Activated CD4-positive, alpha-beta memory T cell treated with anti-CD3 and anti-CD28 coated beads for 36 hours (primary cell): ENCODE results near the gene RPTOR. TPM values are rescaled to one million over a fixed set of nuclear protein-coding genes. Genes with fewer than 3 reads are reported as not detected.

Source experiments
- CTCF ChIA-PET: fragments of 350-600 bp; sonication (Branson Sonifier 250); formaldehyde crosslinking; loops from one replicate; lab custom pipeline; 2021; ENCODE audit warnings: antibody characterized with exemption, inconsistent platforms; lab: Charles Lee
- POLR2A ChIA-PET: fragments of 350-600 bp; sonication (Branson Sonifier 250); formaldehyde crosslinking; loops from one replicate; lab custom pipeline; 2021; ENCODE audit warnings: antibody characterized with exemption; lab: Charles Lee
- DNase-seq: peaks from one replicate; pipeline ENCODE4 v3.0.0-alpha.2; 2020
- H3K27ac Mint-ChIP-seq: one replicate; pipeline ENCODE4 v1.8.0; 2021; ENCODE audit warnings: mixed read lengths
- H3K27me3 Mint-ChIP-seq: one replicate; pipeline ENCODE4 v1.8.0; 2021; ENCODE audit warnings: mixed read lengths
- H3K36me3 Mint-ChIP-seq: one replicate; pipeline ENCODE4 v1.8.0; 2021; ENCODE audit warnings: mixed read lengths
- H3K4me1 Mint-ChIP-seq: one replicate; pipeline ENCODE4 v1.8.0; 2021; ENCODE audit warnings: low read depth, mixed read lengths
- H3K4me3 Mint-ChIP-seq: one replicate; pipeline ENCODE4 v1.8.0; 2021; ENCODE audit warnings: mild to moderate bottlenecking, mixed read lengths
- H3K9me3 Mint-ChIP-seq: one replicate; pipeline ENCODE4 v1.8.0; 2021; ENCODE audit warnings: mixed read lengths
- intact Hi-C: fragments of 100-400 bp; cut with micrococcal nuclease; formaldehyde crosslinking; loops from one replicate; pipeline ENCODE4 v1.15.1; 2023
- total RNA-seq, 2 experiments: library from RNA; stranded (reverse); gene quantifications; one replicate each; pipeline ENCODE4 v1.2.3, GENCODE V29; 2021

The RPTOR gene
- total RNA-seq, 2 experiments from 2014 or later = 41.5 to 47.9 TPM

GRCh38 chr17:80845863-80846671 lies 301.4 kb downstream of the RPTOR start:
- ChIA-PET CTCF (interaction anchor here (1.4 kb wide), 1 partner anchor 52 kb away, joined by 4 read pairs; no protein-coding TSS in a partner anchor), POLR2A (no interaction called here)
- Mint-ChIP-seq H3K36me3 (peaks cover 12% of the 10 kb centered on the region), H3K9me3 (peaks cover 2% of the 10 kb centered on the region), H3K27me3 (no peaks in the 10 kb centered on the region), H3K4me3 (no peak overlapping the region), H3K4me1 (peaks cover 43% of the 10 kb centered on the region), H3K27ac (peak overlapping the region; percentile 42)
- no peak for DNase-seq
- intact Hi-C loops = no loop called here

GRCh38 chr17:80846932-80847331 lies 302.3 kb downstream of the RPTOR start:
- H3K36me3 Mint-ChIP-seq = peaks cover 14% of the 10 kb centered on the region
- ChIA-PET POLR2A (interaction anchor here (0.9 to 1.9 kb wide), 2 partner anchors 10 to 46 kb away, joined by 4 to 14 read pairs; no protein-coding TSS in a partner anchor), CTCF (interaction anchor here (0.8 to 1.4 kb wide), 2 partner anchors 52 to 53 kb away, joined by 3 to 4 read pairs; no protein-coding TSS in a partner anchor)
- peaks cover 2% of the 10 kb centered on the region for H3K9me3 Mint-ChIP-seq
- peak overlapping the region; percentile 84 for H3K27ac Mint-ChIP-seq
- peak overlapping the region; percentile 30 for H3K4me3 Mint-ChIP-seq
- peaks cover 46% of the 10 kb centered on the region for H3K4me1 Mint-ChIP-seq
- intact Hi-C loops = no loop called here
- H3K27me3 Mint-ChIP-seq = no peaks in the 10 kb centered on the region
- no peak for DNase-seq

DNA sequence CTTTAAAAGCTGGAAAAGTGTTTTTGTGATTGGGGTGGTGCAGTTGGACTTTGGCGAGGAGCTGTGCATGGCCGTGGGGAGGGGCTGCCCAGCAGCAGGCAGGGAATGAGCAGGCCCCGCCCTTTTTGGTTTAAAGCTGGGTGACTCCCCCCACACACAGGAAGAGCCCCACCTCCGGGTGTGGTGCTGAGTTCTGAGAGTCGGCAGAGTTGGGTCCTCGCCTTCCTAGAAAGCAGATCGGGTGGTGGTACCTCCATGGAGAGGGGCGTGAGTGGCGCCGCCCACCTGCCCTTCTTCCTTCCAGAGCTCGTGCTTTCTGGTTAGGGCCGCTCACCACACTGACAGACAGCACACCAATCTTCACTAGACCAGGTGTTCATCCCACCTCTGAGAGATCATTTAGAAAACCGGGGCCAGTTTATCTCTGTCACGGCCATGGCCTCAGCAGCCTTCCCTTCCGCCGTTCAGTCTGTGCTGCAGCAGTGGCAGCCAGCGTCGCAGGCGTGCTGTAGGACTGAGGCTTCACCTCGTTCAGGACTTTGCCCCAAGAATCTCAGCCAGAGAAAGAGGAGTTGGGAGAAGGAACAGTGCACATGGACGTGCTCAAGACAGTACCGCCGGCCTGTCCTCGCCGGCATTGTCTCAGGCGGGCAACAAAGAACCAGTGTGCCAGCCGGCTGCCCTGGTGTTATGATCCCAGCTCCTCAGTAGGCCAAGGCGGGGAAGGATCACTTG lies 303.0 kb downstream of the RPTOR start:
- CTCF ChIA-PET = interaction anchor here (0.6 to 1.4 kb wide), 4 partner anchors 11 to 242 kb away, joined by 3 to 4 read pairs (median 3); no protein-coding TSS in a partner anchor
- peak; percentile 73 for DNase-seq
- H3K36me3 Mint-ChIP-seq = peaks cover 14% of the 10 kb centered on the region
- no peaks in the 10 kb centered on the region for H3K27me3 Mint-ChIP-seq
- peaks cover 2% of the 10 kb centered on the region for H3K9me3 Mint-ChIP-seq
- H3K27ac Mint-ChIP-seq = peak overlapping the region; percentile 84
- H3K4me1 Mint-ChIP-seq = peaks cover 46% of the 10 kb centered on the region
- POLR2A ChIA-PET = interaction anchor here (0.6 to 1.9 kb wide), 3 partner anchors 9 to 45 kb away, joined by 3 to 14 read pairs (median 4); no protein-coding TSS in a partner anchor
- peak overlapping the region; percentile 30 for H3K4me3 Mint-ChIP-seq
- intact Hi-C loops = no loop called here

DNA sequence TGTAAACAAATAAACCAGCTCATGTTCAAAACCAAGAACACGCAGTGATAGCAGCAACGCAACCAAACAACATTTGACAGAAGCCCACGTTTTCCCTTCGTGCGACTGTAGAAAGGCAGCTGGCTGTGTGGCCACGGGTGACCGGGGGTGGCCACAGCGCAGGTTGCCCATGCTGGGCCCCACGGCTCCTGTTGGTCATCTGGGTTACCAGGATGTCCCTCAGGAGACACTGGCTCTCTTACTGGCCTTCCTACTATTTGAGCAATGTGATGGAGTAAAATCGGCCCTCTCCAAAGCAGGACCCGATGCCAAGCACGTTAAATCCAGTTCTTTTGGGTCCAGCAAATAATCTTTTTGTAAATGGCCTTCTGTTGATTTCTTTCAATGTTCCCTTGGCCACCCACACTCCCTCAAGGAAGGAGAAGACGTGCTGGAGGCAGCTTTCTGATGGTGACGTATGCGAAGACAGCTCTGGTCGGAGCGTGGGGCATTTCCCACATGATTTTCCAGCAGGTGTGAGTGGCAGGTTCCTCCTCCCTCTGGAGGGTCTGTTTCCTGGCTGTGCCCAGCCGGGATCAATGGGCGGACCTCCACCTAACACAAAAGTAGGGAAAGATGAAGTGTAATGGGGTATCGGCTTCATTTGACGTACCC lies 303.9 kb downstream of the RPTOR start:
- CTCF ChIA-PET = no interaction called here
- peak overlapping the region; percentile 84 for H3K27ac Mint-ChIP-seq
- H3K9me3 Mint-ChIP-seq = peaks cover 2% of the 10 kb centered on the region
- H3K4me1 Mint-ChIP-seq = peaks cover 46% of the 10 kb centered on the region
- H3K36me3 Mint-ChIP-seq = peaks cover 14% of the 10 kb centered on the region
- H3K4me3 Mint-ChIP-seq = no peak overlapping the region
- DNase-seq = no peak
- H3K27me3 Mint-ChIP-seq = no peaks in the 10 kb centered on the region
- intact Hi-C loops = no loop called here
- POLR2A ChIA-PET = interaction anchor here (1.9 kb wide), 1 partner anchor 8 kb away, joined by 14 read pairs; no protein-coding TSS in a partner anchor

GRCh38 chr17:80849119-80849518 lies 304.5 kb downstream of the RPTOR start:
- Mint-ChIP-seq H3K9me3 (peaks cover 2% of the 10 kb centered on the region), H3K27ac (peak overlapping the region; percentile 33), H3K4me3 (no peak overlapping the region), H3K36me3 (peaks cover 14% of the 10 kb centered on the region), H3K4me1 (peaks cover 46% of the 10 kb centered on the region), H3K27me3 (no peaks in the 10 kb centered on the region)
- intact Hi-C loops = no loop called here
- no peak for DNase-seq
- POLR2A ChIA-PET = no interaction called here
- CTCF ChIA-PET = no interaction called here

DNA sequence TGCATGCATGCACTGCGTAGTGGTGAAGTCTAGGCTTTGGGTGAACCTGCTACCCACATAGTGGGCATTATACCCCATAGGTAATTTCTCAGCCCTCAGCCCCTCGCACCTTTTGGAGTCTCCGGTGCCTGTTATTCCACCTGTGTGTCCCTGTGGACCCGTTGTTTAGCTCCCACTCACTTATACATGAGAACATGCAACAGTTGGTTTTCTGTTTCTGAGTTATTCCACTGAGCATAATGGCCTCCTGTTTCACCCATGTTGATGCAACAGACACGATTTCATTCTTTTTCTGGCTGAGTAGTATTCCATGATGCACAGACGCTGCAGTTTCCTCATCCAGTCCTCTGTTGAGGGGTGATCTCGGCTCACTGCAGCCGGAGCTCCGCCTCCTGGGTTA lies 305.5 kb downstream of the RPTOR start:
- H3K36me3 Mint-ChIP-seq = peaks cover 17% of the 10 kb centered on the region
- H3K27me3 Mint-ChIP-seq = no peaks in the 10 kb centered on the region
- H3K4me3 Mint-ChIP-seq = no peak overlapping the region
- peak overlapping the region; percentile 33 for H3K27ac Mint-ChIP-seq
- peaks cover 49% of the 10 kb centered on the region for H3K4me1 Mint-ChIP-seq
- H3K9me3 Mint-ChIP-seq = peaks cover 2% of the 10 kb centered on the region
- CTCF ChIA-PET = no interaction called here
- DNase-seq = no peak
- intact Hi-C loops = loop anchor here (10.0 kb wide), 1 partner anchor 175 kb away; no protein-coding TSS in a partner anchor
- POLR2A ChIA-PET = interaction anchor here (1.3 kb wide), 1 partner anchor 41 kb away, joined by 3 read pairs; no protein-coding TSS in a partner anchor

GRCh38 chr17:80850817-80851216 lies 306.2 kb downstream of the RPTOR start:
- ChIA-PET POLR2A (interaction anchor here (1.3 kb wide), 1 partner anchor 41 kb away, joined by 3 read pairs; no protein-coding TSS in a partner anchor), CTCF (no interaction called here)
- peaks cover 51% of the 10 kb centered on the region for H3K4me1 Mint-ChIP-seq
- no peak overlapping the region for H3K27ac Mint-ChIP-seq
- H3K36me3 Mint-ChIP-seq = peaks cover 21% of the 10 kb centered on the region
- H3K9me3 Mint-ChIP-seq = peaks cover 2% of the 10 kb centered on the region
- no peaks in the 10 kb centered on the region for H3K27me3 Mint-ChIP-seq
- H3K4me3 Mint-ChIP-seq = no peak overlapping the region
- intact Hi-C loops = loop anchor here (10.0 kb wide), 1 partner anchor 176 kb away; no protein-coding TSS in a partner anchor
- no peak for DNase-seq

DNA sequence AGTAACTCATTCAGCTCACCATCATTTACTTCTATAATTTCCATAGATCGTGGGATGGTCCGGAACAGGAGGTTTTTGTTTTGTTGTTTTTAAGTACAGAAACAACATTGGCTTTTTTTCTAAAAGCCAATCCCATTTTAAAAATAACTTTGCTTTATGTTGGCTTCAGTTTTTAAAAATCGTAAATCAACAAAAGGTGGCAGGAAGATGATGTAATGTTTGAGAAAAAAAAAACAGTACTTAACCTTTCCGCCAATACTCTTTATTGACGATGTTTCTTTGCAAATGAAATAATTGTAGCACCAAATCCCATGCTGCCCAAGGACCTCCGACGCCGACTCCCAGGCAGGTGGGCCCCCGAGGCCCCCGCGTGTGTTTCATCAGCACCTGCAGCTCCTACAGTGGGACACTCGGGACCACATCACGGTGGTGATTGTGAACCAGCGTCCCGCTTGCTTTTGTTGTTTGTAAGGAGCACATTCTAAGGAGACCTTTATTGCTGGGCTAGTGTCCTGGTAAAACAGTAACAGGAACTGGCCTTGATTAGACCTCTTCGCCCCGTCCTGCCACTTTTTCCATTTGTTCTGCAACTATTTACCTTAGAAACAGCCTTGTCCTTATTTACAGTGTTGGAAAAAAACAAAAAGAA lies 306.8 kb downstream of the RPTOR start:
- Mint-ChIP-seq H3K4me3 (no peak overlapping the region), H3K27me3 (no peaks in the 10 kb centered on the region), H3K27ac (no peak overlapping the region), H3K9me3 (peaks cover 2% of the 10 kb centered on the region), H3K4me1 (peaks cover 54% of the 10 kb centered on the region), H3K36me3 (peaks cover 25% of the 10 kb centered on the region)
- ChIA-PET POLR2A (no interaction called here), CTCF (no interaction called here)
- no peak for DNase-seq
- intact Hi-C loops = loop anchor here (10.0 kb wide), 1 partner anchor 177 kb away; no protein-coding TSS in a partner anchor

- POLR2A ChIA-PET = no interaction called here
- no peak overlapping the region for H3K4me3 Mint-ChIP-seq
- peaks cover 19% of the 10 kb centered on the region for H3K36me3 Mint-ChIP-seq
- DNase-seq = no peak
- H3K27ac Mint-ChIP-seq = no peak overlapping the region
- CTCF ChIA-PET = no interaction called here
- H3K27me3 Mint-ChIP-seq = no peaks in the 10 kb centered on the region
- peaks cover 54% of the 10 kb centered on the region for H3K4me1 Mint-ChIP-seq
- intact Hi-C loops = loop anchor here (10.0 kb wide), 1 partner anchor 178 kb away; no protein-coding TSS in a partner anchor
- no peaks in the 10 kb centered on the region for H3K9me3 Mint-ChIP-seq
These were observed 307.9 kb downstream of the RPTOR start for GRCh38 chr17:80852476-80853015.

- intact Hi-C loops = loop anchor here (10.0 kb wide), 1 partner anchor 178 kb away; no protein-coding TSS in a partner anchor
- H3K36me3 Mint-ChIP-seq = peaks cover 19% of the 10 kb centered on the region
These were observed 308.4 kb downstream of the RPTOR start for GRCh38 chr17:80853076-80853475.

More at GRCh38 chr17:80853076-80853475, 308.4 kb downstream of the RPTOR start:
- H3K27me3 Mint-ChIP-seq = no peaks in the 10 kb centered on the region
- peaks cover 54% of the 10 kb centered on the region for H3K4me1 Mint-ChIP-seq
- H3K27ac Mint-ChIP-seq = no peak overlapping the region
- no peaks in the 10 kb centered on the region for H3K9me3 Mint-ChIP-seq
- ChIA-PET CTCF (no interaction called here), POLR2A (no interaction called here)
- no peak for DNase-seq
- H3K4me3 Mint-ChIP-seq = no peak overlapping the region
